SIG-M5 (cell line): ENCODE data around the gene SLFN5.
"Not testable (repeated sequence)": the region's sequence is repeated elsewhere in the genome, so short reads cannot be mapped to it uniquely, and the experiment has no call there.

Experiments
- DNase-seq: peaks from one replicate; lab custom pipeline; 2025; lab: John Stamatoyannopoulos, UW

SLFN5 gene

DNA sequence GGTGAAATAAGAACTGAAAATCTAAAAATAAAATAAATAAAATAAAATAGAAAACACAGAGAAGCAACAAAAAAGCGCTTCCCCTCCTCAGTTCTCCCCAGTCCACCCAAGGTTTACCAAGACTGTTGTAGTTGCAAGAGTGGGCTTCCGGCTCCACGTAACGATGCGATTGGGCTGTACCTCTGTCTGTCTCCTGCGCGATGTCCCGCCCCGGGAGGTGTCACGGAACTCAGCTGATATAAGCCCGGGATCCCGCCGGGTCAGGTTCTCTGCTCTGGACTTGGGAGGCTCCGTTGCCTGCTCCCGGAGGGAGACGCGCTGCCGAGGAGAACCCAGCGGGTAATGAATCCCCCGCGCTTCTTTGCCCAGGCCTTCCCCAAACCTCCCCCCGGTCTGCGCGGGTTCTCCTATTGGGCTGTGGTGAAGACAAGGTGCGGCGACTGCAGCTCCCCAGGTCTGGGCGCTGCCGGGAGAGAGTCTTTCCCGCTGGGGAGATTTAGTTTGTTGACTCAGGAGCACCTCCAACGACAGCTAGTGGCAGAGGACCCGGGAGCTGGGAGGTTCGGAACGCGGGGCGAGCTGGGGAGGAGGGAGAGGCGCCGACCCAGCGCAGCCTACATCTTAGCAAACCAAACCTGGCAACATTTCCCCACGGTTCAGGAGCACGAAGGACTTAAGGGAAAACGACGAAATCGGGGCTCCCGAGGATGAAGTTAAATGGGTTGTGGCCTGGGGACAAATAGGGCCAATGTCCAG lies at the start of gene SLFN5:
Gene SLFN5 (plus strand): TSS at position 268 of the 756 bp plus-strand sequence. CDS start 15,619 bp downstream, outside the sequence.
- no peak for DNase-seq

DNA sequence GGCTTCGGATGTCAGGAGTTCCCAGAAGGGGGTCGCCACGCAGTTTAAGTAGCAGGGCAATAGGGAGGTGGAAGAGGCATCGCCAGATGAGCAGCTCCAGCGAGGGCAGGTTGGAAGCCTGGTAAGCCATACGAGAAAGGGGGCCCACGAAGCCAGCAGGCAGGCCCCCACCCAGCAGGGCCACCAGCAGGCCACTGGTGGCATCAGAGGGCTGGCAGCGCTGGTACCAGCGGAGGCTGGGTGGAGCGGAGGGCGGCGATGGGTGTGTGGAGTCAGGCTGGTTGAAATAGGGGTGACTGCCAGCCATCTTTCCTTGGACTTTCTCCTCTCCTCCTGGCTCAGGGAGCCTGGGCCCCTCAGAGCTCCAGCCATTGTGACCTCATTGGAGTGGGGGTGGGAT lies 48.9 kb upstream of the SLFN5 start, which contains the start of gene SLC35G3:
Gene SLC35G3 (minus strand): TSS at position 393 of the 400 bp plus-strand sequence. CDS start 86 bp downstream, at position 307.
- DNase-seq: not testable (repeated sequence)

GRCh38 chr17:35195062-35195461 lies 47.8 kb upstream of the SLFN5 start:
- DNase-seq: not testable (repeated sequence)

- DNase-seq: not testable (repeated sequence)
Observed at GRCh38 chr17:35202582-35202981, 40.3 kb upstream of the SLFN5 start.

DNA sequence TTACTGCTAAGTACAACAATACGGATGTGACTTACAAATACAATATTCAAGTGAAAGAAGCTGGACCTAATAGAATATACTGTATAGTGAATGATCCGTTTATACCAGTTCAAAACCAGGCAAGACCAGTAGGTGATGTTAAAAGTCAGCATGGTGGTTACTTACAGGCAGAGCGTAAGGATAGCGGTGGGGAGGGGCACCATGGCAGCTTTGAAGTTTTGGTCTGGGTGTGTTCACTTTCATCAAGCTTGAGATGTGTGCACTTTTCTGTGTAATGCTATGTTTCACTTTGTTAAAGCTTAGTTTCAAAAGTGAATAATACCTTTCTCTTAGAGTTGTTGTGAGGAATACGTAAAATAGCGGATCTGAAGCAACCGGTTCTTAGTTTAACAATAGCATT lies 32.1 kb upstream of the SLFN5 start:
- DNase-seq: no peak

GRCh38 chr17:35212668-35213067 lies 30.2 kb upstream of the SLFN5 start:
- no peak for DNase-seq

GRCh38 chr17:35213412-35213940 lies 29.4 kb upstream of the SLFN5 start:
- DNase-seq: no peak

- no peak for DNase-seq
Observed at GRCh38 chr17:35214192-35214591, 28.7 kb upstream of the SLFN5 start.

DNA sequence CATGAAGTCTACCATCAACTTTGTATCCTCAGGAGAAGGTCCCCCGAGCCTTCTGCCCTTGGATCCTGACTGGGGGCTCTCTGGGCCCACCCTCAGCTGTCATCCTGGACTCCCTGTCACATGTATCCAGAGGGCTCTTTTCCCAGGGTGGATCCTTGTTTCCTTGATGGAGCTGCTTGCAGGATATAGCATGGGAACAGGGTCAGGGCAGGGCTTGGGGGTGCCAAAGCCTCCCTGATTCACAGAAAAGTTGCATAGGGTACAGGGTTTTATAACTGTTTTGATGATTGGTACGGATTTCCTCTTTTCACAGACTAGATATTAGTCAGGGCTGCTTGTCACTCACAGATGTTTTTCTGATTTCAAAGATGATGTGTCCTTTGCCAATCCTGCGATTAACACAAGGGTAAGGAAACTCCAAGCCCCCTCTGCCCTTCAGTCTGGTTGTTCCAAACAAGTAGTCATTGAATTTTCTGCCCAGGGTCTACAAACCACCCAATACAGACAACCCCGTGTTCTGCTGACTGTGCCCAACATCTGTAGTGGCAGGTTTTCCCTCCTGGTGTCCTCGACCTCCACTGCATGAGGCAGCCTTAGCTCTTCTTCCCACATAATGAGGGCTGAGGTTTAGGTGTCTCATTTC lies 28.1 kb upstream of the SLFN5 start:
- DNase-seq: no peak

- no peak for DNase-seq
Observed at GRCh38 chr17:35217107-35217506, 25.8 kb upstream of the SLFN5 start.

DNA sequence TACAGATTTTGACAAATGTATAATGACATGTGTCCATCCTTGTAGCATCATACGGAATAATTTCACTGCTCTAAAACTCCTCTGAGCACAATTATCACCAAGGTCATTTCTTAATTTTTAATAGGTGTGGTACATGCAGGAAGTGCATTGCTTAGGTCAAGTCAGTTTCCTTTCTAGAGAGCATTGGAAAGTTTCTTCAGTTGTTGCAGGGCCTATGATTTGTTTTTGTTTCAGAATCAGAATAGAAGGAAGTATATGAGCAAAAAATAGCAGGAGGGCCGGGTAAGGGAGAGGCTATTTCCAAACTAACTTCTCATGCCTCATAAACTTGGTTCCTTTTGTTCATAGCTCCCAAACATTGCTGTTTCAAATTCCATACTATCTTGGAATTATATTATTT lies 24.0 kb upstream of the SLFN5 start:
- no peak for DNase-seq

DNA sequence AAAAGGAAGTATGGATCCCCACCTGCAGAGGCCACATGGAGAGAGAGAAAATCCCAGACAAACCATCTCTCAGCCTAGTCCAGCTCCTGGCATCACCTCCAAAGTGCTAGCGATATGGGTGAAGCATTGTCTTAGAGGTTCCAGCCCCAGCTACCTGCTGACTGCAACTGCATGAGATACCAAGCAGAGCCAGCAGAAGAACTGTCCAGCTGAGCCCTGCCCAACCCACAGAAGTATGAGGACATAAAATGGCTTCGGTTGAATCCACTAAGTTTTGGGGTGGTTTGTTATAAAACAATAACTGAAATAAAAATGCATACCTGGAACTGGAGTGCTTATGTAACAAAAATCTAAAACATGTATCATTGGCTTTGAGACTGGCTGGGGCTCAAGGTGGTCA lies 20.4 kb upstream of the SLFN5 start:
- DNase-seq: no peak

GRCh38 chr17:35224436-35224835 lies 18.4 kb upstream of the SLFN5 start:
- no peak for DNase-seq

DNA sequence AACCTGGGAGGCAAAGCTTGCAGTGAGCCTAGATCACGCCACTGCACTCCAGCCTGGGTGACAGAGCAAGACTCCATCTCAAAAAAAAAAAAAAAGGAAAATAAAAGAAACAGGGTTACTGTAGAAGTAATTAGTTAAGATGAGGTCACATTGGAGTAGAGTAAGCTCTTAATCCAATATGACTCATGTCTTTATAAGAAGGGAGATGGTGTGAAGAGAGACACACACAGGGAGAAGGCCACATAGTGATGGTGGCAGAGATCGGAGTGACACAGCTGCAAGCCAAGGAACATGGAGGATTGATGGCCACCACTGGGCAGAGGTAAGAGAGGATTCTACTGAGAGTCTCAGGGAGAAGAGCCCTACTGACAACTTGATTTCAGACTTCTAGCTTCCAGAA lies 15.3 kb upstream of the SLFN5 start:
- no peak for DNase-seq

- DNase-seq: no peak
Observed at GRCh38 chr17:35229638-35230037, 13.2 kb upstream of the SLFN5 start.

GRCh38 chr17:35234315-35234714 lies 8.6 kb upstream of the SLFN5 start:
- not testable (repeated sequence) for DNase-seq

- no peak for DNase-seq
Observed at GRCh38 chr17:35235289-35235688, 7.6 kb upstream of the SLFN5 start.

DNA sequence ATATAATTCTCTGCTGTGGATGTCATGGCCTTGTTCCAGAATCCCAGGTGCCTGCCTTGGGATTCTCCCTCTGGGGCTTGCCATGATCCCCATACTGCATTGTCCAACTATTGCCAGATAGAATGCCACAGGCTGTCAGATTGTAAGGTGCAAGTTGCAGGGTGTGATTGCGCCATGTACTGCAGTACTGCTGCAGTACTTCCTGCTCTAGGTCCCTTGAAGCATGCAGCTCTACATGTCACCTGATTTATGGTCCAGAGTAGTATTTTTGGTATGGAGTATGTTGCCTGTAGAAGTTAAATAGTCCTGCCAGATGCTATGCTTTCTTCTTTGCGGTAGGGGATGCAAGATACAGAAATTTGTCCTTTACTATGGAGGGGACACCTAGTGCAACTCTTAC lies 7.0 kb upstream of the SLFN5 start:
- no peak for DNase-seq

DNA sequence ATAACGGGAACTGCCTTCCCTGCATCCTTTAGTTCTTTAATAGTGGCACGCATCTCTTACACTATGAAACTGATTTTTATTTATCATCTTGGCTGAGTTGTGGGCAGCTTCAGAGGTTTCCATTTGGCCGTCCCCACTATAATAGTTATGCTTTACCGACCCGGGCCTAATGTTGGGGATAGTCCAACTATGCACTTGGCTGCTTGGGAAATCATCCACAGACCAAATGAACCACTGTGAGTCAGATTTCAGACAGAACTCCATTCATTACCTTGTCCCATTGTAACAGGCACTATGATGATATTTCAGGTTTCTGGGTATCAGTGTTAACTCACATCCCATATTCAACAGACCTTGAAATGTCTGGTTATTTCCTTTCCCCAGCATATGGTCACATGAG lies 6.1 kb upstream of the SLFN5 start:
- no peak for DNase-seq

GRCh38 chr17:35238821-35239220 lies 4.1 kb upstream of the SLFN5 start:
- no peak for DNase-seq

GRCh38 chr17:35239823-35240222 lies 3.0 kb upstream of the SLFN5 start:
- no peak for DNase-seq

GRCh38 chr17:35240861-35241260 lies 2.0 kb upstream of the SLFN5 start:
- no peak for DNase-seq

DNA sequence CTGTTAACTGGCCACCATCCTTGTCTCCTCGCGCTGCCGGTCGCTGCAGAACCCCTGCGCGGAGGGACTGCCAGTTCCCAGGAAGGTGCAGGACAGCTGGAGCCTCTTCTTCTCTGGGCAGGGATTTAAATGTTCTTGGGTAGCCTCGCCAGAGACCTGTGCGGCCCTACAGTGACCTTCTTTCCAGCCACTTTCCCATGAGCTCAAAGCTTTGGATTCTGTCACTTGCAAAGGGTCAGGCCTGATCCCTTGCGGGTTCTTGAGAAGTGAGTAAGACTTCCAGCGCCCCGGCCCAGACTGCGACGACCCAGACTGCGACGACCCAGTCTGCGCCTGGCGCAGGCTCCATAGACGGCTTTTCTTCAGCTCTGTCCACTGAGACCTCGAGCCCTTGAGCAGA lies 1.4 kb upstream of the SLFN5 start:
- no peak for DNase-seq
